ENCODE results near the gene MRPL34.
A peak's percentile ranks its signal among the peaks of the same experiment; 100 is the strongest.

The MRPL34 gene

DNA sequence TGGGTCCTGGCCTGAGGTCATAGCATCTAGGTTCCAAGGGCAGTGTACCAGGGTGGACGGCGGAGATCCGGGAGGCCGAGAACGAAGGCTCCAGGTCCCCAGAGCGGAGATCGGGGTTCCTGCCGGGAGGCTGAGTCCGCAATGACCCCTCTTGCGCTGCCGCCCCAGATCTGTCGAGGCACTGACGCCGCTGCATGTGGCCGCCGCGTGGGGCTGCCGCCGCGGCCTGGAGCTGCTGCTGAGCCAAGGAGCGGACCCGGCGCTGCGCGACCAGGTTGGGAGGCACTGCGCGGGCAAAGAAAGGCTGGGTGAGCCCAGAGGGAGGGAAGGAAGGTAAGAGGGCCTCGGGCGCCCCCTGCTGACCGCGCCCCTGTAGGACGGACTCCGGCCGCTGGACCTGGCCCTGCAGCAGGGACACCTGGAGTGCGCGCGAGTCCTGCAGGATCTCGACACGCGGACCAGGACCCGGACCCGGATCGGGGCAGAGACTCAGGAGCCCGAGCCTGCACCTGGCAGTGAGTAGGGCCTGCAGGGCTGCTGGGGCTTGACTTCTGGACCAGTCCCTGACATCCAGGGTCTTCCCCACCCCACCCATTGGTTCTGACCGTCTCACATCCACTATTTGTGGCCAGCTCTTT lies 23.1 kb upstream of the MRPL34 start:
- H3K27ac ChIP-seq (ENCODE audit: low read length), result no peak overlapping the region
- no peaks in the 10 kb centered on the region for H3K36me3 ChIP-seq (replicated peaks; ENCODE audit: insufficient read depth, low read length)
- H3K4me1 ChIP-seq (ENCODE audit: low read length), result peaks cover 12% of the 10 kb centered on the region; the same call in 1 of the 2 replicates
- peaks cover 23% of the 10 kb centered on the region for H3K27me3 ChIP-seq (replicated peaks; ENCODE audit: insufficient read depth, low read length)
- no peaks in the 10 kb centered on the region for H3F3A ChIP-seq (ENCODE audit: insufficient read depth, low read length)
- no peaks in the 10 kb centered on the region for H3K9me2 ChIP-seq (replicated peaks; ENCODE audit: insufficient read depth, low read length)
- no peak overlapping the region for H3K9ac ChIP-seq (ENCODE audit: low read length)
- H2AFZ ChIP-seq (ENCODE audit: low read length), result peak overlapping the region; percentile 74
- no peaks in the 10 kb centered on the region for H3K79me2 ChIP-seq (ENCODE audit: low read length)
- peak; percentile 73 for DNase-seq
- H3K4me2 ChIP-seq (ENCODE audit: low read depth, low read length), result peak overlapping the region; percentile 88
- peak overlapping the region; percentile 44 for H3K4me3 ChIP-seq (ENCODE audit: low read length)
- no peaks in the 10 kb centered on the region for H4K20me1 ChIP-seq (ENCODE audit: insufficient read depth, low read length)
- no peaks in the 10 kb centered on the region for H3K9me3 ChIP-seq (replicated peaks; ENCODE audit: insufficient read depth, low read length)
- TF ChIP-seq CTCF (IDR thresholded peaks at IDR 0.05; ENCODE audit: low read length) (peak; percentile 88), EZH2phosphoT487 (IDR thresholded peaks at IDR 0.05; ENCODE audit: low read length) (no peak), EZH2 (optimal IDR thresholded peaks at IDR 0.05; ENCODE audit: low read depth, low read length) (no peak)

DNA sequence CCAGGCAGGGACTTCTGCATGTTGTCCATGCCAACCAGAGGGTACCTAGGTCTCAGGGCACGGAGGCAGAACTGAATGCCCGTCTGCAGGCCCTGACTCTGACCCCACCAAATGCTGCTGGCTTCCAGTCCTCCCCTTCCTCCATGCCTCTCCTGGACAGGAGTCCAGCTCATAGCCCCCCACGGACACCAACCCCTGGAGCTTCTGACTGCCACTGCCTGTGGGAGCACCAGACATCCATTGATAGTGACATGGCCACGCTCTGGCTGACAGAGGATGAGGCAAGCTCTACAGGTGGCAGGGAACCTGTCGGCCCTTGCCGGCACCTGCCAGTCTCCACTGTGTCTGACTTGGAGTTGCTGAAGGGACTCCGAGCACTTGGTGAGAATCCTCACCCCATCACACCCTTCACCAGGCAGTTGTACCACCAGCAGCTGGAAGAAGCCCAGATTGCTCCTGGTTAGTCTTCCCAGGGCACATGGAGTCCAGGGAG lies 22.1 kb upstream of the MRPL34 start:
- H3K36me3 ChIP-seq (replicated peaks; ENCODE audit: insufficient read depth, low read length), result no peaks in the 10 kb centered on the region
- no peak overlapping the region for H2AFZ ChIP-seq (ENCODE audit: low read length)
- H3K9me2 ChIP-seq (replicated peaks; ENCODE audit: insufficient read depth, low read length), result no peaks in the 10 kb centered on the region
- no peaks in the 10 kb centered on the region for H3K79me2 ChIP-seq (ENCODE audit: low read length)
- H3K4me1 ChIP-seq (ENCODE audit: low read length), result peaks cover 12% of the 10 kb centered on the region; the same call in 1 of the 2 replicates
- H3K27ac ChIP-seq (ENCODE audit: low read length), result no peak overlapping the region
- H3K4me2 ChIP-seq (ENCODE audit: low read depth, low read length), result no peak overlapping the region
- H4K20me1 ChIP-seq (ENCODE audit: insufficient read depth, low read length), result no peaks in the 10 kb centered on the region
- H3K9ac ChIP-seq (ENCODE audit: low read length), result no peak overlapping the region
- TF ChIP-seq EZH2 (optimal IDR thresholded peaks at IDR 0.05; ENCODE audit: low read depth, low read length) (no peak), CTCF (IDR thresholded peaks at IDR 0.05; ENCODE audit: low read length) (no peak), EZH2phosphoT487 (IDR thresholded peaks at IDR 0.05; ENCODE audit: low read length) (no peak)
- no peak overlapping the region for H3K4me3 ChIP-seq (ENCODE audit: low read length)
- no peak for DNase-seq
- no peaks in the 10 kb centered on the region for H3F3A ChIP-seq (ENCODE audit: insufficient read depth, low read length)
- peaks cover 32% of the 10 kb centered on the region for H3K27me3 ChIP-seq (replicated peaks; ENCODE audit: insufficient read depth, low read length)
- no peaks in the 10 kb centered on the region for H3K9me3 ChIP-seq (replicated peaks; ENCODE audit: insufficient read depth, low read length)

DNA sequence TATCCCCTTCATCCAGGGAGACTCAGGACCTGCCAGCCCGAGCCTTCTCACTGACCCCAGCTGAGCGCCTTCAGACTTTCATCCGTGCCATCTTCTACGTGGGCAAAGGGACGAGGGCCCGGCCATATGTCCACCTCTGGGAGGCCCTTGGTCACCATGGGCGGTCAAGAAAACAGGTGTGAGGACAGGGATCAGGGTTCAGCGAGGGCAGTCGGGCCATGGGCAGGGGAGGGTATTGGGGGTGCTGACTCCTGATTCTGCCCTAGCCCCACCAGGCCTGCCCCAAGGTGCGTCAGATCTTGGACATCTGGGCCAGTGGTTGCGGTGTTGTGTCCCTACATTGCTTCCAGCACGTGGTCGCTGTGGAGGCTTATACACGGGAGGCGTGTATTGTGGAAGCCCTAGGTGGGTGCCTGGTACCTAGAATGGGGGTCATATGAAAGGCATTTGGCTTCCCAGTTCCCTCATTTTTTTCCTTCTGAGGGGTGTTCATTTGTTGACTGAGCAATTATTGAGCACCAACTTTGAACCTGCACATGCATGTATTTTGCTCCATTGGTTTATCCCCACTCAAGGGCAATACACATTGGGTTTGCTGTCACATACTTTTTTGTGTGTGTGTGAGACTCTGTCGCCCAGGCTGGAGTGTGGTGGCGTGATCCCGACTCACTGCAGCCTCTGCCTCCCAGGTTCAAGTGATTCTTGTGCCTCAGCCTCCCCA lies 20.1 kb upstream of the MRPL34 start:
- no peaks in the 10 kb centered on the region for H3K9me2 ChIP-seq (replicated peaks; ENCODE audit: insufficient read depth, low read length)
- H3F3A ChIP-seq (ENCODE audit: insufficient read depth, low read length), result no peaks in the 10 kb centered on the region
- H2AFZ ChIP-seq (ENCODE audit: low read length), result no peak overlapping the region
- TF ChIP-seq CTCF (IDR thresholded peaks at IDR 0.05; ENCODE audit: low read length) (no peak), EZH2phosphoT487 (IDR thresholded peaks at IDR 0.05; ENCODE audit: low read length) (no peak), EZH2 (optimal IDR thresholded peaks at IDR 0.05; ENCODE audit: low read depth, low read length) (no peak)
- peaks cover 12% of the 10 kb centered on the region; the same call in 1 of the 2 replicates for H3K4me1 ChIP-seq (ENCODE audit: low read length)
- no peaks in the 10 kb centered on the region for H3K36me3 ChIP-seq (replicated peaks; ENCODE audit: insufficient read depth, low read length)
- no peak overlapping the region for H3K4me2 ChIP-seq (ENCODE audit: low read depth, low read length)
- H3K79me2 ChIP-seq (ENCODE audit: low read length), result no peaks in the 10 kb centered on the region
- H3K9ac ChIP-seq (ENCODE audit: low read length), result no peak overlapping the region
- no peak overlapping the region for H3K27ac ChIP-seq (ENCODE audit: low read length)
- no peak for DNase-seq
- peaks cover 37% of the 10 kb centered on the region for H3K27me3 ChIP-seq (replicated peaks; ENCODE audit: insufficient read depth, low read length)
- H4K20me1 ChIP-seq (ENCODE audit: insufficient read depth, low read length), result no peaks in the 10 kb centered on the region
- no peaks in the 10 kb centered on the region for H3K9me3 ChIP-seq (replicated peaks; ENCODE audit: insufficient read depth, low read length)
- no peak overlapping the region for H3K4me3 ChIP-seq (ENCODE audit: low read length)

Measured in MM.1S (cell line).